Muscle of arm (tissue), 12 donors: ENCODE results near the gene ST7. TPM values are rescaled to one million over a fixed set of nuclear protein-coding genes. Genes with fewer than 3 reads are reported as not detected.

Source experiments
- DNase-seq: peaks from one replicate; pipeline ENCODE4 v3.0.0-alpha.2; 2013
- polyA plus RNA-seq, 12 donors: library from polyadenylated mRNA; unstranded; fragments of 120-200 nt; gene quantifications; one replicate each; pipeline ENCODE4 v1.2.1, GENCODE V29; 2013; ENCODE audit not compliant: insufficient read length in 12 of 12

Gene ST7
- polyA plus RNA-seq, 12 donors, result 16.0 to 22.8 (median 19.6) TPM; not detected in 1

GRCh38 chr7:117188376-117188775, 235.1 kb downstream of the ST7 start:
- DNase-seq, result no peak

- DNase-seq, result no peak
Observed at GRCh38 chr7:117188949-117189592, 235.8 kb downstream of the ST7 start.

GRCh38 chr7:117190104-117190503, 236.8 kb downstream of the ST7 start:
- no peak for DNase-seq

- no peak for DNase-seq
Observed at GRCh38 chr7:117190746-117191435, 237.6 kb downstream of the ST7 start.

- no peak for DNase-seq
Observed at GRCh38 chr7:117192108-117192507, 238.8 kb downstream of the ST7 start.

GRCh38 chr7:117193564-117193963, 240.3 kb downstream of the ST7 start:
- no peak for DNase-seq

- no peak for DNase-seq
Observed at GRCh38 chr7:117194445-117194844, 241.1 kb downstream of the ST7 start.

GRCh38 chr7:117195361-117196029, 242.2 kb downstream of the ST7 start:
- DNase-seq, result no peak

- no peak for DNase-seq
Observed at GRCh38 chr7:117200132-117200531, 246.8 kb downstream of the ST7 start.

GRCh38 chr7:117200786-117201458, 247.6 kb downstream of the ST7 start:
- DNase-seq, result peak; percentile 29

- no peak for DNase-seq
Observed at GRCh38 chr7:117202511-117202910, 249.2 kb downstream of the ST7 start.

- no peak for DNase-seq
Observed at GRCh38 chr7:117203205-117203604, 249.9 kb downstream of the ST7 start.

GRCh38 chr7:117205873-117206272, 252.6 kb downstream of the ST7 start:
- no peak for DNase-seq

- no peak for DNase-seq
Observed at GRCh38 chr7:117208257-117208656, 255.0 kb downstream of the ST7 start.

GRCh38 chr7:117210397-117210796, 257.1 kb downstream of the ST7 start:
- DNase-seq, result no peak

- DNase-seq, result no peak
Observed at GRCh38 chr7:117210908-117211307, 257.6 kb downstream of the ST7 start.

GRCh38 chr7:117211614-117212013, 258.3 kb downstream of the ST7 start:
- DNase-seq, result no peak

GRCh38 chr7:117212969-117213877, 259.9 kb downstream of the ST7 start:
- DNase-seq, result peak; percentile 43

- no peak for DNase-seq
Observed at GRCh38 chr7:117216010-117216409, 262.7 kb downstream of the ST7 start.

GRCh38 chr7:117216436-117217069, 263.3 kb downstream of the ST7 start:
- no peak for DNase-seq
